ENCODE results near the gene KLK2. TPM values are rescaled to one million over a fixed set of nuclear protein-coding genes. Genes with fewer than 3 reads are reported as not detected.

Gene KLK2
- not detected in 2 replicates for total RNA-seq

DNA sequence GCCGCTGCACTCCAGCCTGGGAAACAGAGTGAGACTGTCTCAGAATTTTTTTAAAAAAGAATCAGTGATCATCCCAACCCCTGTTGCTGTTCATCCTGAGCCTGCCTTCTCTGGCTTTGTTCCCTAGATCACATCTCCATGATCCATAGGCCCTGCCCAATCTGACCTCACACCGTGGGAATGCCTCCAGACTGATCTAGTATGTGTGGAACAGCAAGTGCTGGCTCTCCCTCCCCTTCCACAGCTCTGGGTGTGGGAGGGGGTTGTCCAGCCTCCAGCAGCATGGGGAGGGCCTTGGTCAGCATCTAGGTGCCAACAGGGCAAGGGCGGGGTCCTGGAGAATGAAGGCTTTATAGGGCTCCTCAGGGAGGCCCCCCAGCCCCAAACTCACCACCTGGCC lies at the start of gene KLK2:
TSS of gene KLK2 (plus strand) at position 384 of the 400 bp plus-strand sequence. CDS start 35 bp downstream, outside the sequence.

DNA sequence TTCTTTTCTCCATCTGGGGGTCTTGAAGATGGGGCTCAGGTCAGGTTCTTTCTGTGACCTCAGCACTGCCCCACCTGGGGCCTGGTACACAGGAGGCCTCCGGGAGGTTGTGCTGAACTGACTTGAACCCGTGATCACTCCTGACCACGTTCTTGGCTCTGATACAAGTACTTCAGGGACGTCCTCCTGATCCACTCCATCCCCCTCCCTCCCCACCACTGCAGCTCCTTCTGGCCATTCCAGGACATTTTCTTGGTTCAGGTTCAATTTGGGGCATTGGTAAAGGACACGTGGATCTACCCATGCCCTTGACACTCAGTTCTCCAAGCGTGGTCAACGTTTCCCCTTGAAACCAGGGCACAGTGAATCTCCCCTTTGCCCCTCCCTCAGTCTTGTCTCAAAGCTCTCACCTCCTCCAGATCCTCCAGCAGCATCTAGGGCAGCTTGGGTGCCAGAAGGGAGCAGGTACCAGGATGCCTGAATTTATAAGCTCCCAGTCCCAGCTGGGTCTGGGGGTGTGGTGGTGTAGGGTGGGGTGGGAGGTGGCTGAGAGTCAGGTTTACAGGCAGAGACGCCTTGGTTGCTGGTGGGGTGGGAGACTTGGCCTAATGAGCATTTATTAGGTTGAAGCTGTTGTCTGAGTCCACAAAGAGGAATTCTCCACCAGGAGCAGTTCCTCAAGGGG lies 40.0 kb upstream of the KLK2 start, which contains the start of gene KLK15:
TSS of gene KLK15 (minus strand) at position 458 of the 685 bp plus-strand sequence. CDS start 2,082 bp downstream, outside the sequence.

DNA sequence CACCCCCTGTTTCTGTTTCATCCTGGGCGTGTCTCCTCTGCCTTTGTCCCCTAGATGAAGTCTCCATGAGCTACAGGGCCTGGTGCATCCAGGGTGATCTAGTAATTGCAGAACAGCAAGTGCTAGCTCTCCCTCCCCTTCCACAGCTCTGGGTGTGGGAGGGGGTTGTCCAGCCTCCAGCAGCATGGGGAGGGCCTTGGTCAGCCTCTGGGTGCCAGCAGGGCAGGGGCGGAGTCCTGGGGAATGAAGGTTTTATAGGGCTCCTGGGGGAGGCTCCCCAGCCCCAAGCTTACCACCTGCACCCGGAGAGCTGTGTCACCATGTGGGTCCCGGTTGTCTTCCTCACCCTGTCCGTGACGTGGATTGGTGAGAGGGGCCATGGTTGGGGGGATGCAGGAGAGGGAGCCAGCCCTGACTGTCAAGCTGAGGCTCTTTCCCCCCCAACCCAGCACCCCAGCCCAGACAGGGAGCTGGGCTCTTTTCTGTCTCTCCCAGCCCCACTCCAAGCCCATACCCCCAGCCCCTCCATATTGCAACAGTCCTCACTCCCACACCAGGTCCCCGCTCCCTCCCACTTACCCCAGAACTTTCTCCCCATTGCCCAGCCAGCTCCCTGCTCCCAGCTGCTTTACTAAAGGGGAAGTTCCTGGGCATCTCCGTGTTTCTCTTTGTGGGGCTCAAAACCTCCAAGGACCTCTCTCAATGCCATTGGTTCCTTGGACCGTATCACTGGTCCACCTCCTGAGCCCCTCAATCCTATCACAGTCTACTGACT lies 18.4 kb upstream of the KLK2 start, which contains the start of gene KLK3:
TSS of gene KLK3 (plus strand) at position 280 of the 775 bp plus-strand sequence. CDS start at position 321, 41 bp downstream.

DNA sequence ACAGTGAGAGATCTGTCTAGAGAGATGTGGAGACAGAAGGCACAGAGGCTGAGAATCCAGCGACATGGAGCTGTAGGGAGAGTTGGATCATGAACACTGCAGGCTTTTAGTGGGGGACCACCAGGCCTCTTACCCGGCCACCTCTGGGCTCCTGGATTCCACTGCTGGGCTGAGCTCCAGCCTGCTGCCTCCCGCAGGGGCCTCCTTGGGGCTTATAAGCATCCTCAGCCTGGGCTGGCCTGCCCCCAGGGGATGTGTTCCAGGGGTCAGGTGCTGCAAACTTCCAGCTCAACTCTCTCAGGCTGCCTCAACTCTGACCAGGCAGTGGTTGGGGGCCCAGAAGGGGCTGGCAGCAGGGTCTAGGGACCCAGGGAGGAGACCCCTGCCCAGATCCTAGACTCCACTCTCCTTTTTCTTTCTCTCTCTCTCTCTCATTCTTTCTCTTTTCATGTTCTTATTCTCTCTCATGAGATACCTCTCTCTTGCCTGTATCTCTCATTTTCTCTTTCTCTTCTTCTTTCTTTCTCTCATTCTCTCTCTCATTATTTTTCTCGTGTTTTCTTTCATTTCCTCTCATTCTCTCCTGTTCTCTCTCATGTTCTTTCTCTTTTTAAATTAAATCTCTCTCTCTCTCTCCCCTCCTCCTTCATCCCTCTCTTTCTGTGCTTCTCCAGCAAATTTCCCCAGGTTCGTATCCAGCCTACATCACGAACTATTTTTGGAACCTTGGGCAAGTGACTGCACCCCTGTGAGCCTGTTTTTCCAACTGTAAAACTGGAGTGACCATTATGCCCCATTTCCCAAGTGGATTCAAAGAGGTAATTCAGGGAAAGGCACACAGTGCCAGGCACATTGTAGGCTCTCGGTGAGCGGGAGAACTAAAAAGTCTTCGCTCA lies 38.2 kb downstream of the KLK2 start, which contains the start of gene KLK4:
TSS of gene KLK4 (minus strand) at position 190 of the 896 bp plus-strand sequence. CDS start 657 bp downstream, outside the sequence.

Other genes starting within 250 kb of the KLK2 start
- 0.05 and 0.19 TPM in 2 replicates for gene SYT3, start 233.6 kb upstream of the KLK2 start, total RNA-seq
- not detected in 2 replicates for gene C19orf81, start 224.0 kb upstream of the KLK2 start, total RNA-seq
- 1.1 and 4.7 TPM in 2 replicates for gene SHANK1, start 153.6 kb upstream of the KLK2 start, total RNA-seq
- 288 and 306 TPM in 2 replicates for gene CLEC11A, start 150.1 kb upstream of the KLK2 start, total RNA-seq
- gene GPR32, start 103.0 kb upstream of the KLK2 start, total RNA-seq = not detected in 2 replicates
- gene ACP4, start 83.0 kb upstream of the KLK2 start, total RNA-seq = not detected in 2 replicates
- gene KLK1, start 49.7 kb upstream of the KLK2 start, total RNA-seq = not detected in 2 replicates
- gene KLK15, start 39.9 kb upstream of the KLK2 start, total RNA-seq = not detected in 2 replicates
- not detected in 2 replicates for gene KLK3, start 18.5 kb upstream of the KLK2 start, total RNA-seq
- not detected in 2 replicates for gene KLK4, start 38.0 kb downstream of the KLK2 start, total RNA-seq
- gene KLK5, start 79.6 kb downstream of the KLK2 start, total RNA-seq = not detected in 2 replicates
- gene KLK6, start 96.2 kb downstream of the KLK2 start, total RNA-seq = not detected in 2 replicates
- not detected in 2 replicates for gene KLK7, start 110.5 kb downstream of the KLK2 start, total RNA-seq
- not detected in 2 replicates for gene KLK8, start 128.2 kb downstream of the KLK2 start, total RNA-seq
- gene KLK10, start 146.3 kb downstream of the KLK2 start, total RNA-seq = 1.8 TPM in 1 of 2 replicates, not detected in the other
- not detected in 2 replicates for gene KLK11, start 153.2 kb downstream of the KLK2 start, total RNA-seq
- gene KLK12, start 161.6 kb downstream of the KLK2 start, total RNA-seq = not detected in 2 replicates
- gene KLK13, start 191.7 kb downstream of the KLK2 start, total RNA-seq = 0.19 TPM in 1 of 2 replicates, not detected in the other
- not detected in 2 replicates for gene KLK14, start 209.4 kb downstream of the KLK2 start, total RNA-seq
- gene CTU1, start 235.0 kb downstream of the KLK2 start, total RNA-seq = 14.0 and 18.0 TPM in 2 replicates

Data from cardiac ventricle fibroblast (primary cell).